Fibroblast of peridontal ligament (primary cell): Measurements from ENCODE around the gene SIT1.
"Not testable (repeated sequence)": the region's sequence is repeated elsewhere in the genome, so short reads cannot be mapped to it uniquely, and the experiment has no call there.

Experiments
- DNase-seq: peaks from one replicate; pipeline ENCODE4 v3.0.0-alpha.2; 2010; ENCODE audit errors: extremely low read depth

The SIT1 gene

GRCh38 chr9:35660966-35661415, 10.3 kb upstream of the SIT1 start:
- DNase-seq = peak; percentile 73

- peak; percentile 62 for DNase-seq
Measured at GRCh38 chr9:35659340-35659739, 8.6 kb upstream of the SIT1 start.

GRCh38 chr9:35658968-35659220, 8.2 kb upstream of the SIT1 start:
- peak; percentile 55 for DNase-seq

GRCh38 chr9:35658137-35658967, 7.6 kb upstream of the SIT1 start, which contains the start of gene CCDC107:
TSS of gene CCDC107 (plus strand) at chr9:35658292. CDS start at chr9:35658380, 88 bp downstream.
- DNase-seq = peak; percentile 24

GRCh38 chr9:35657546-35658136, 6.9 kb upstream of the SIT1 start, which contains the start of gene RMRP:
TSS of gene RMRP (minus strand) at chr9:35658019.
- DNase-seq = peak; percentile 100

GRCh38 chr9:35656831-35657545, 6.3 kb upstream of the SIT1 start:
- DNase-seq = peak; percentile 73

- DNase-seq = no peak
Measured at GRCh38 chr9:35656348-35656747, 5.6 kb upstream of the SIT1 start.

GRCh38 chr9:35653611-35654010, 2.9 kb upstream of the SIT1 start:
- no peak for DNase-seq

GRCh38 chr9:35652829-35653209, 2.1 kb upstream of the SIT1 start:
- DNase-seq = no peak

GRCh38 chr9:35651956-35652828, 1.5 kb upstream of the SIT1 start:
- peak; percentile 82 for DNase-seq

- no peak for DNase-seq
Measured at GRCh38 chr9:35649431-35650340, 1.0 kb downstream of the SIT1 start.

- peak; percentile 83 for DNase-seq
Measured at GRCh38 chr9:35646533-35647265, 4.0 kb downstream of the SIT1 start.

GRCh38 chr9:35646153-35646532, 4.6 kb downstream of the SIT1 start:
- no peak for DNase-seq

GRCh38 chr9:35645736-35646135, 5.0 kb downstream of the SIT1 start:
- DNase-seq = not testable (repeated sequence)

GRCh38 chr9:35643046-35643445, 7.7 kb downstream of the SIT1 start:
- no peak for DNase-seq

GRCh38 chr9:35641478-35641877, 9.3 kb downstream of the SIT1 start:
- DNase-seq = not testable (repeated sequence)

- DNase-seq = not testable (repeated sequence)
Measured at GRCh38 chr9:35640431-35640830, 10.3 kb downstream of the SIT1 start.

- no peak for DNase-seq
Measured at GRCh38 chr9:35639631-35640030, 11.1 kb downstream of the SIT1 start.

GRCh38 chr9:35639225-35639624, 11.5 kb downstream of the SIT1 start:
- not testable (repeated sequence) for DNase-seq

GRCh38 chr9:35638751-35639150, 12.0 kb downstream of the SIT1 start:
- DNase-seq = not testable (repeated sequence)
